Cardiac muscle cell (in vitro differentiated cells and primary cell): Measurements from ENCODE around the gene RND2. TPM values are rescaled to one million over a fixed set of nuclear protein-coding genes. Genes with fewer than 3 reads are reported as not detected.

ENCODE experiments used
- DNase-seq, 2 donors: peaks; one replicate each; pipeline versions ENCODE4 v3.0.0 to v3.0.0-alpha.2; 2010 to 2017; ENCODE audit warnings: low read depth in 1 of 2, low spot score in 1 of 2
- H3K27ac ChIP-seq: fragments of 200-600 bp; sonication (generic); 2 replicates; pipeline ENCODE4 v1.5.1; 2016
- H3K27me3 ChIP-seq: fragments of 200-600 bp; sonication (generic); 2 replicates; pipeline ENCODE4 v1.6.0; 2016; ENCODE audit warnings: control low read depth
- H3K36me3 ChIP-seq: fragments of 200-600 bp; sonication (generic); 2 replicates; pipeline ENCODE4 v1.5.1; 2016; ENCODE audit warnings: control low read depth
- H3K4me1 ChIP-seq: fragments of 200-600 bp; sonication (generic); 2 replicates; pipeline ENCODE4 v1.8.1; 2017; ENCODE audit warnings: low read depth, mild to moderate bottlenecking, mixed run types
- H3K4me3 ChIP-seq: fragments of 200-600 bp; sonication (generic); 2 replicates; pipeline ENCODE4 v1.5.1; 2016; ENCODE audit warnings: mild to moderate bottlenecking
- H3K9me3 ChIP-seq: fragments of 200-600 bp; sonication (generic); 2 replicates; pipeline ENCODE4 v1.5.1; 2017; ENCODE audit warnings: low read depth, mild to moderate bottlenecking, control low read depth
- CTCF ChIP-seq: IDR thresholded peaks from 2 replicates; pipeline ENCODE4 v1.5.1; 2012; ENCODE audit warnings: low read depth, mild to moderate bottlenecking, low read length
- polyA plus RNA-seq: library from polyadenylated mRNA; unstranded; fragments of >200 nt; fragmentation: Nextera tagmentation; extraction: Ambion mirVana; gene quantifications from 2 replicates; pipeline ENCODE4 v1.2.1, GENCODE V29; 2016
- total RNA-seq: library from RNA; depleted of rRNA; stranded (reverse); fragments of >200 nt; gene quantifications from 2 replicates; pipeline ENCODE4 v1.2.3, GENCODE V29; 2016

RND2 gene
- total and polyA plus RNA-seq, 2 experiments from 2014 or later = 18.5 to 23.1 TPM

- no peaks in the 10 kb centered on the region for H3K9me3 ChIP-seq
- H3K27ac ChIP-seq = peak overlapping the region; percentile 85
- no peaks in the 10 kb centered on the region for H3K36me3 ChIP-seq
- no peaks in the 10 kb centered on the region for H3K27me3 ChIP-seq
- peak; percentile 52 to 71 for DNase-seq
- peak overlapping the region; percentile 97 for H3K4me3 ChIP-seq
- H3K4me1 ChIP-seq = peaks cover 33% of the 10 kb centered on the region
- TF ChIP-seq CTCF = no peak
Measured at GRCh38 chr17:43020789-43021740, 4.0 kb upstream of the RND2 start.

- DNase-seq = peak; percentile 84 to 88
Measured at GRCh38 chr17:43021741-43022512, 3.1 kb upstream of the RND2 start, which contains the start of gene VAT1. Gene VAT1, minus strand, starts transcription at chr17:43022385. Its CDS starts 63 bp downstream, at chr17:43022322.

GRCh38 chr17:43025290-43025657, 243 bp downstream of the RND2 start:
- peak overlapping the region; percentile 49 for H3K4me3 ChIP-seq
- DNase-seq = no peak
- no peaks in the 10 kb centered on the region for H3K27me3 ChIP-seq
- peaks cover 6% of the 10 kb centered on the region for H3K4me1 ChIP-seq
- no peak overlapping the region for H3K27ac ChIP-seq
- TF ChIP-seq CTCF = no peak
- H3K9me3 ChIP-seq = no peaks in the 10 kb centered on the region
- no peaks in the 10 kb centered on the region for H3K36me3 ChIP-seq

More at GRCh38 chr17:43021741-43022512, 3.1 kb upstream of the RND2 start, which contains the start of gene VAT1:
- no peaks in the 10 kb centered on the region for H3K36me3 ChIP-seq
- peaks cover 33% of the 10 kb centered on the region for H3K4me1 ChIP-seq
- no peak for TF ChIP-seq CTCF
- no peaks in the 10 kb centered on the region for H3K9me3 ChIP-seq
- peak within 1 kb of the TSS; percentile 97 for H3K4me3 ChIP-seq
- H3K27me3 ChIP-seq = no peaks in the 10 kb centered on the region
- H3K27ac ChIP-seq = peak within 1 kb of the TSS; percentile 85

GRCh38 chr17:43025766-43026537, 921 bp downstream of the RND2 start:
- H3K4me3 ChIP-seq = peak overlapping the region; percentile 49
- DNase-seq = no peak
- no peak for TF ChIP-seq CTCF
- peaks cover 3% of the 10 kb centered on the region for H3K4me1 ChIP-seq
- H3K36me3 ChIP-seq = no peaks in the 10 kb centered on the region
- no peaks in the 10 kb centered on the region for H3K27me3 ChIP-seq
- H3K27ac ChIP-seq = no peak overlapping the region
- H3K9me3 ChIP-seq = no peaks in the 10 kb centered on the region

GRCh38 chr17:43026595-43026994, 1.6 kb downstream of the RND2 start:
- H3K27me3 ChIP-seq = no peaks in the 10 kb centered on the region
- H3K36me3 ChIP-seq = no peaks in the 10 kb centered on the region
- no peak for DNase-seq
- no peaks in the 10 kb centered on the region for H3K9me3 ChIP-seq
- TF ChIP-seq CTCF = no peak
- H3K4me1 ChIP-seq = peaks cover 3% of the 10 kb centered on the region
- H3K27ac ChIP-seq = no peak overlapping the region
- no peak overlapping the region for H3K4me3 ChIP-seq
